Activated T-cell treated with anti-CD3 and anti-CD28 coated beads, Interleukin-2, amount 50 U/mL, for 24 hours (primary cell): ENCODE results near the gene SVOP.

Source experiments
- DNase-seq: peaks from one replicate; pipeline ENCODE4 v3.0.0-alpha.2; 2020
- H3K27ac Mint-ChIP-seq: 2 replicates; pipeline ENCODE4 v1.8.0; 2020; ENCODE audit warnings: mild to moderate bottlenecking, mixed read lengths
- H3K27me3 Mint-ChIP-seq: 2 replicates; pipeline ENCODE4 v1.8.0; 2020; ENCODE audit warnings: mixed read lengths
- H3K36me3 Mint-ChIP-seq: 2 replicates; pipeline ENCODE4 v1.8.0; 2020; ENCODE audit warnings: low read depth, mixed read lengths
- H3K4me1 Mint-ChIP-seq: 2 replicates; pipeline ENCODE4 v1.8.0; 2020; ENCODE audit warnings: low read depth, mixed read lengths
- H3K4me3 Mint-ChIP-seq: 2 replicates; pipeline ENCODE4 v1.8.0; 2020; ENCODE audit warnings: mild to moderate bottlenecking, moderate library complexity, mixed read lengths
- H3K9me3 Mint-ChIP-seq: 2 replicates; pipeline ENCODE4 v1.8.0; 2020; ENCODE audit warnings: mixed read lengths

SVOP gene

DNA sequence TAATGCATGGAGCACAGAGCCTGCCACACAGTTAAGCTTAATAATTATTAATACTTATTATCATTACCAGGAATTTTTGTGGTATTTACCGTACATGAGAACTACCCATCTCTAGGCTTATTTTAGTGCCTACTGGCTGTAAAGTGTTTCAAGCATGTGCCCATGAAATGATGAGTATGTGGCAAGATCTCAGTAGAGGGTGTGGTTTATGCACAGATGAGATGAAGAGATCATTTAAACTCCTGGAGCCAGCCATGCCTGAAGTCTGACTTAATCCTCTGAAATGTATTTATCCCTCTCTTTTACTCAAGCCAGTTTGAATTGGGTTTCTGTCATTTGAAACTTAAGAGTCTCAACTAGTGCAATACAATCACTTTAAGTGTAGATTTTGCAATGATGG is 80.7 kb downstream of the SVOP start:
- Mint-ChIP-seq H3K9me3 (no peaks in the 10 kb centered on the region), H3K4me1 (no peaks in the 10 kb centered on the region), H3K27me3 (peaks cover 10% of the 10 kb centered on the region), H3K27ac (no peak overlapping the region), H3K4me3 (no peak overlapping the region), H3K36me3 (no peaks in the 10 kb centered on the region)
- DNase-seq, result no peak

- no peak for DNase-seq
- peaks cover 10% of the 10 kb centered on the region for H3K27me3 Mint-ChIP-seq
- no peak overlapping the region for H3K4me3 Mint-ChIP-seq
- no peak overlapping the region for H3K27ac Mint-ChIP-seq
- no peaks in the 10 kb centered on the region for H3K4me1 Mint-ChIP-seq
- H3K36me3 Mint-ChIP-seq, result no peaks in the 10 kb centered on the region
- H3K9me3 Mint-ChIP-seq, result no peaks in the 10 kb centered on the region
Measured at GRCh38 chr12:108939594-108939993, 81.3 kb downstream of the SVOP start.

GRCh38 chr12:108938247-108938924 is 82.5 kb downstream of the SVOP start:
- no peak for DNase-seq
- no peaks in the 10 kb centered on the region for H3K36me3 Mint-ChIP-seq
- H3K9me3 Mint-ChIP-seq, result no peaks in the 10 kb centered on the region
- no peaks in the 10 kb centered on the region for H3K4me1 Mint-ChIP-seq
- no peak overlapping the region for H3K27ac Mint-ChIP-seq
- H3K4me3 Mint-ChIP-seq, result no peak overlapping the region
- peaks cover 10% of the 10 kb centered on the region for H3K27me3 Mint-ChIP-seq

- Mint-ChIP-seq H3K4me3 (no peak overlapping the region), H3K27ac (no peak overlapping the region), H3K9me3 (no peaks in the 10 kb centered on the region), H3K4me1 (no peaks in the 10 kb centered on the region), H3K27me3 (peaks cover 10% of the 10 kb centered on the region), H3K36me3 (no peaks in the 10 kb centered on the region)
- no peak for DNase-seq
Measured at GRCh38 chr12:108935159-108935763, 85.6 kb downstream of the SVOP start.

DNA sequence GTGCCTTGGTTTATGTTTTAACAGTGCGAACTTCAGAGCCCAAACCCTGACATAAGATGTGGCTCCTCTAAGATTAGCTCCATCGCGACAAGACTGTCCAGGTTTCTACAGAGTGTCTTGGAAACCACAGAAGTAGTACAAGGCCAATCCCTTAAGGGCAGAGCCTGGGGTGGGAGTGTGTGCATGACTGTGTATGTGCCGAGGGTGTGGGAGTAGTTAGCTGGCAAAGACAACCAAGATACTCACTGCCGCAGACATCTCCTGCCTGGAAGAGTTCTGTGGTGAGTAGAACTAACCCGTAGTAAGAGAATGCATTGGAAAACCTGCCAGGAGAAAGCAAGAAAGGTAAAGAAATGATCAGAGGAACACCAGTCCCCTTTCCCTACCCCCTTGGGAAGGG is 86.9 kb downstream of the SVOP start:
- no peak overlapping the region for H3K4me3 Mint-ChIP-seq
- H3K27me3 Mint-ChIP-seq, result peaks cover 12% of the 10 kb centered on the region
- H3K9me3 Mint-ChIP-seq, result no peaks in the 10 kb centered on the region
- H3K4me1 Mint-ChIP-seq, result no peaks in the 10 kb centered on the region
- no peak for DNase-seq
- no peaks in the 10 kb centered on the region for H3K36me3 Mint-ChIP-seq
- no peak overlapping the region for H3K27ac Mint-ChIP-seq

- H3K27me3 Mint-ChIP-seq, result peaks cover 5% of the 10 kb centered on the region
- H3K4me1 Mint-ChIP-seq, result no peaks in the 10 kb centered on the region
- H3K4me3 Mint-ChIP-seq, result no peak overlapping the region
- DNase-seq, result no peak
- H3K36me3 Mint-ChIP-seq, result no peaks in the 10 kb centered on the region
- no peak overlapping the region for H3K27ac Mint-ChIP-seq
- no peaks in the 10 kb centered on the region for H3K9me3 Mint-ChIP-seq
Measured at GRCh38 chr12:108930756-108931155, 90.1 kb downstream of the SVOP start.

GRCh38 chr12:108930155-108930554 is 90.7 kb downstream of the SVOP start:
- Mint-ChIP-seq H3K36me3 (no peaks in the 10 kb centered on the region), H3K27ac (no peak overlapping the region), H3K27me3 (peaks cover 5% of the 10 kb centered on the region), H3K9me3 (no peaks in the 10 kb centered on the region), H3K4me3 (no peak overlapping the region), H3K4me1 (no peaks in the 10 kb centered on the region)
- no peak for DNase-seq

GRCh38 chr12:108928695-108929094 is 92.2 kb downstream of the SVOP start:
- Mint-ChIP-seq H3K27ac (no peak overlapping the region), H3K4me3 (no peak overlapping the region), H3K9me3 (no peaks in the 10 kb centered on the region)

GRCh38 chr12:108922918-108923317 is 98.0 kb downstream of the SVOP start:
- no peak for DNase-seq
- Mint-ChIP-seq H3K27ac (no peak overlapping the region), H3K4me3 (no peak overlapping the region), H3K27me3 (no peaks in the 10 kb centered on the region), H3K36me3 (no peaks in the 10 kb centered on the region), H3K4me1 (no peaks in the 10 kb centered on the region), H3K9me3 (no peaks in the 10 kb centered on the region)

More at GRCh38 chr12:108928695-108929094, 92.2 kb downstream of the SVOP start:
- Mint-ChIP-seq H3K36me3 (no peaks in the 10 kb centered on the region), H3K27me3 (peaks cover 5% of the 10 kb centered on the region), H3K4me1 (no peaks in the 10 kb centered on the region)
- DNase-seq, result no peak

DNA sequence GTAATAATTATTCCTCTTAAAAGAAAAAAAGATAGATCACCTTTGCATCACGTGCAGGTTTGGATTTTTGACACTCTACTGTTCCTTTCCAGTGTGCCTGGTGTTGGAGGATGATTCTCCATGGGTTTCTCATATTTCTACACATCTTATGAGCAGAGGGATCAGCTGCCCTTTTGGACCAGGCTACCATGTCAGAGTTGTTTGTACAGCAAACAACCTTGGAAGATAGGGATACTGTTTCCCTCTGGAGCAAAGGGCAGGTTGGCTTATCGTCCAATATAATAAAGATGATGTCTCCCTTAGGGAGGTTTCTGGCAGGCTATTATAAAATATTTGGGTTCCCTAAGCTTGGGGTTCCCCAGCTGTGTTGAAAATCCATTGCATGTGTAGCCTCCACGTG is 98.9 kb downstream of the SVOP start:
- no peaks in the 10 kb centered on the region for H3K9me3 Mint-ChIP-seq
- no peaks in the 10 kb centered on the region for H3K27me3 Mint-ChIP-seq
- no peak overlapping the region for H3K4me3 Mint-ChIP-seq
- no peaks in the 10 kb centered on the region for H3K36me3 Mint-ChIP-seq
- no peaks in the 10 kb centered on the region for H3K4me1 Mint-ChIP-seq
- DNase-seq, result no peak
- no peak overlapping the region for H3K27ac Mint-ChIP-seq

- Mint-ChIP-seq H3K36me3 (no peaks in the 10 kb centered on the region), H3K4me1 (no peaks in the 10 kb centered on the region), H3K9me3 (no peaks in the 10 kb centered on the region), H3K27ac (no peak overlapping the region), H3K4me3 (no peak overlapping the region), H3K27me3 (peaks cover 2% of the 10 kb centered on the region)
- no peak for DNase-seq
Measured at GRCh38 chr12:108918960-108919642, 101.8 kb downstream of the SVOP start.

DNA sequence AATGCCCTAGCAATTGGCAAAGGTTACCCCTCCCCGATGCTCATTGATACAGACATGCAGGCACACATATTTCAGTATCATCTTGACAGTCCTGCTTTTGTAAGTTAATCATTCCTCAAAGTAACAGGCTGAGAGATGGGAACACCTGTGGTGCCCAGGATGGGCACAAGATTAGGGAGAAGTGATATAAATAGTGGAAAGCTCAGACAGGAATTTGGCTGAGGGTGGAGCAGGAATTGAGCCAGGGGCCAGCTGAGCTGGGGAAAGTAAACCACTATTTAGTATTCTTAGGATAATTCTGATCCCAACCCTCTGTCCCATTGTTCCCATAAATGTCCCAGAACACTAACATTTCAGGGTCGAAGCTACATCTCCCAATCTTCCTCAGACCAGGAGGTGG is 102.7 kb downstream of the SVOP start:
- H3K27me3 Mint-ChIP-seq, result peaks cover 6% of the 10 kb centered on the region
- no peaks in the 10 kb centered on the region for H3K36me3 Mint-ChIP-seq
- no peak overlapping the region for H3K4me3 Mint-ChIP-seq
- H3K27ac Mint-ChIP-seq, result no peak overlapping the region
- no peak for DNase-seq
- H3K9me3 Mint-ChIP-seq, result no peaks in the 10 kb centered on the region
- no peaks in the 10 kb centered on the region for H3K4me1 Mint-ChIP-seq

DNA sequence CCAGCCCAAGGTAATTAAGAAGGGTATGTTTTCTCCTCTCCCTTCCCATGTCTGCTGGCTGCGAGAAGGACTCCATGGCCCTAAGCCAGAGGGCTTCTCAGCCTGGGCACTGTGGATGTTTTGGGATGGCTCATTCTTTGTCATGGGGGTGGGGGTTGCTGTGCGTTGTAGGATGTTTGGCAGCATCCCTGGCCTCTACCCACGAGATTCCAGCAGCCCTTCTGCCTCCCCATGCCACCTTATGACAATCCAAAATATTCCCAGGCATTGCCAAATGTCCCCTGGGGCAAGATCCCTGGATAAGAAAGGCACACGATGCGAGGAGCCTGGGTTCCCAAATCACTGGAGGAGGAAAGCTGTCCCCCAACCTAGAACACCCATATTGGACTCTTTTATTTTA is 104.5 kb downstream of the SVOP start:
- Mint-ChIP-seq H3K9me3 (no peaks in the 10 kb centered on the region), H3K4me1 (no peaks in the 10 kb centered on the region), H3K27ac (no peak overlapping the region), H3K27me3 (peaks cover 6% of the 10 kb centered on the region), H3K36me3 (no peaks in the 10 kb centered on the region), H3K4me3 (no peak overlapping the region)
- no peak for DNase-seq

DNA sequence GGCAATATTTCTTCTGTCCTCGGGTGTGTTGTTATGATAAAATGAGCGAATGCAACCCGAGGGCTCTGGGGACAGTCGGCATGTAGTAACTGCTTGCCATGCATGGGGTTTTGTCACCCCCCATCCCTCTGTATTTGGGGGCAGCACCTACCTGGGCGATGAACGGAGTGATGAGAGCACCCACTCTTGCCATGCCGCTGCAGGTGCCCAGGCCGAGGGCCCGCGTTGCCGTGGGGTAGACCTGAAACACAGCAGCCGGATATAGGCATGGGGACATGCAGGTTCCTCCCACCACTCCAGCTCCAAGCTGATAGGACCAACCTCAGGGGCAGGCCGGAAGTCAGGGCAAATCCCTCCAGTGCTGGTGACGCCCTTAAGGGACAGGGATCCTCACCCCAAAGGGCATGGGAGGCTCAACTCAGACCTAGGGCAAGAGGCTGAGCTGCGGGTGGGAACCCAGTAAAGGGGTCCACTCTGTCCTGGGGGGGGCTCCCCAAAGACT is 105.2 kb downstream of the SVOP start:
- Mint-ChIP-seq H3K36me3 (no peaks in the 10 kb centered on the region), H3K9me3 (no peaks in the 10 kb centered on the region), H3K4me1 (no peaks in the 10 kb centered on the region), H3K27me3 (peaks cover 11% of the 10 kb centered on the region), H3K4me3 (no peak overlapping the region), H3K27ac (no peak overlapping the region)
- no peak for DNase-seq

DNA sequence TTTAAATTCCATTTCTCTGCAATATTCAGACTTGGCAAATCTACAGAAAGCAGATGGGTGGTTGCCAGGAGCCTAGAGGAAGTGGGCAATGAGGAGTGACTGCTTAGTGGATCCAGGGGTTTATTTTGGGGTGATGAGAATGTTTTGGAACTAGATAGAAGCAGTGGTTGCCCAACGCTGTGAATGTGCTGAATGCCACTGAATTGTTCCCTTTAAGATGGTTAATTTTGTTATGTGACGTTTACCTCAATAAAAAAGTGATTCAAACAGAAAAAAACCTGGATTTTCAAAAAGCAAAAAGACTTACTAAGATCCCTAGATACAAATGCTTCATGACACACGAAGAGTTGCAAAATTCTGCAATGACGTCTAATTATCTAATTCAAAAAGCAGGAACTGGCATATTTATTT is 106.7 kb downstream of the SVOP start:
- H3K4me1 Mint-ChIP-seq, result no peaks in the 10 kb centered on the region
- H3K4me3 Mint-ChIP-seq, result no peak overlapping the region
- DNase-seq, result no peak
- no peaks in the 10 kb centered on the region for H3K9me3 Mint-ChIP-seq
- no peaks in the 10 kb centered on the region for H3K36me3 Mint-ChIP-seq
- peaks cover 13% of the 10 kb centered on the region for H3K27me3 Mint-ChIP-seq
- H3K27ac Mint-ChIP-seq, result no peak overlapping the region
